Upper lobe of left lung (tissue), 4 donors: ENCODE measurements around the gene RUNDC3A.

ENCODE experiments used
- CTCF ChIP-seq, 6 experiments: fragments of 450-650 bp in 4 of 6; fragments of 200-600 bp in 2 of 6; sonication (generic) in 2 of 6; IDR thresholded peaks; one replicate each; pipeline ENCODE4 v1.5.1; 2016 to 2019; ENCODE audit warnings: antibody characterized with exemption in 6 of 6
- EP300 ChIP-seq, 4 donors: sonication (generic); formaldehyde crosslinking; IDR thresholded peaks; one replicate each; pipeline ENCODE4 v1.5.1; 2017; ENCODE audit warnings: antibody characterized with exemption in 4 of 4, control low read depth in 2 of 4
- POLR2A ChIP-seq, 4 donors: fragments of 450-650 bp; IDR thresholded peaks; one replicate each; pipeline ENCODE4 v1.5.1; 2016 to 2017; ENCODE audit warnings: antibody characterized with exemption in 4 of 4, mild to moderate bottlenecking in 2 of 4
- POLR2AphosphoS5 ChIP-seq, 2 donors: sonication (generic); formaldehyde crosslinking; IDR thresholded peaks; one replicate each; pipeline ENCODE4 v1.5.1; 2017; ENCODE audit warnings: antibody characterized with exemption in 2 of 2

DNA sequence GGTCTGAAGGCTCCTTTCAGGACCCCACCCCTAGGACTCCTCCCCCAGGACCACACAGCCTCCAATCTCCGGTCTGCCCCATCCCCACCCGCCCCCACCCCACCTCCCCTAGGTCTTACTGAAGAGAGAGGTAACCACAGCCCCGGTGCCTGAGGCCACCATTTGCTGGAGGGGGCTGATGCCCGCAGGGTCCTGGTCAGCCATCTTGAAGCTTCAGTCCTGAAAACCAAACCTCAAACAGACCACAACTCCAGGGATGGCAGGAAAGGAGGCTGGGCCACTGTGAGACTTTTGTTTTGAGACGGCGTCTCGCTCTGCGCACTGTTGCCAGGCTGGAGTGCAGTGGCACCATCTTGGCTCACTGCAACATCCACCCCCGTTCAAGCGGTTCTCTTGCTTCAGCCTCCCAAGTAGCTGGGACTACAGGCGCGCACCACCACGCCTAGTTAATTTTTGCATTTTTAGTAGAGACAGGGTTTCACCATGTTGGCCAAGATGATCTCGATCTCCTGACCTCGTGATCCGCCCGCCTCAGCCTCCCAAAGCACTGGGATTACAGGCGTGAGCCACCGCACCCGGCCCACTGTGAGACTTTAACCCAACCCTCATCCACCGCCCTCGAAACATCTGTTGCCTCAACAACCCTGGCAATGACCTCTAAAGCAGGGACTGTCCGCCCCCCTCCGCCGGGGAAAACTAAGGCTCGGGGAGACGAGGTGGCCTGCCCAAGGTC, 15.1 kb downstream of the RUNDC3A start:
- TF ChIP-seq CTCF (IDR thresholded peaks at IDR 0.05), result no peak
- TF ChIP-seq EP300 (IDR thresholded peaks at IDR 0.05), result no peak
- TF ChIP-seq POLR2A (IDR thresholded peaks at IDR 0.05), result no peak
- TF ChIP-seq POLR2AphosphoS5 (IDR thresholded peaks at IDR 0.05), result no peak
